ENCODE data around the gene CDKL5.

The CDKL5 gene

DNA sequence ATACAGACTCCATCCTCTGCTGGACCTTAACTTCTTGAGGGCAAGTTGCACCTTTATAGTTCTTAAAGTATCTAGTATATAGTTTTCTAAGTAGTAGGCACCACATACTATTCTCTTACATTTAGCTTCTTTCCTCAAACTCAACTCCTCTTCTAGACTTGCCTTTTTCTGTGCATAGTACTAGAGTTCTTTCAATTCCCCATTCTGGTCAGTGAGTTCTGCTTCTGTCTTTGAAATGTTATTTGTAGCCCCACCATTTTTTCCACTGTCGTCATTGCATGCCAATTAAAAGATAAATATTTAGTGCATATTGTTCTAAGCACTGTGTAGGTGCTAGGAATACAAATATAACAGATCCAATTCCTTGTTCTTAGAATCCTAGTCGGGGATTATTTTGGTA, 31.6 kb downstream of the CDKL5 start:
- DNase-seq (ENCODE audit: low spot score), result no peak

DNA sequence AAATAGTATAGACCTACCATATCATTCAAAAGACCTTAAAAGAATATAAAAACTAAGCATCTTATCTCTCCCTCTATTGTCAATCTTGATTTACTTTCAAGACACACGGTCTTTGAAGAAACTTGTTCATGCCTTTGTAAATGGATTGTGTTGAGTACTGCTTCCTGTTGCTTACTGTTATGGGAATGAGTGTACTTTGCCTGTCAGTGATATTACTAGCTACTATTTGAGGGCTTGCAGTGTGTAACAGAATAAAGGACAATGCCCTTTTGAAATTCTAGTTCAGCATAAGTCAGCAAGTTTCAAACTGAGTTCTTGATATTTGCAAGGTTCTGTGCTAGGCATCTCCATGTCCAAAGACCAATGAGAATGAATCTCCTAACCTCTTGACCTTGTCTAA, 36.0 kb downstream of the CDKL5 start:
- DNase-seq (ENCODE audit: low spot score), result no peak

DNA sequence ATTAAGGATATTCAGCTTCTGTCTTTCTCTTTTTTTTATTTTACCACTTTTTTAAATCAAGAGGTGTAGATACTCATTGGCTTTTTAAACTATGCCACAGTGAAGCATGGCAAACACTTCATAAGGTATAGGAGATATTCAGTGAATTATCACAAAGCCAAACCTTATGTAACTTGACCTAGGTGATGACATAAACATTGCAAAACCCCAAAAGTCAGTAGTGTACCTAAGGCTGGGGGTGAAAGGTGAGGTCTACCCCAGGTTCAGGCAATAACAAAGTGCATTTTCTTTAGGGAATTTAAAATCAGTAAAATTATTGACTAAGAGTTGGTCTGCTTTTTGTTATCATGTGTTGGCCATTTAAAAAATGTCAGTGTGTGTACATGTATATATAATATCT, 39.1 kb downstream of the CDKL5 start:
- DNase-seq (ENCODE audit: low spot score), result no peak

DNA sequence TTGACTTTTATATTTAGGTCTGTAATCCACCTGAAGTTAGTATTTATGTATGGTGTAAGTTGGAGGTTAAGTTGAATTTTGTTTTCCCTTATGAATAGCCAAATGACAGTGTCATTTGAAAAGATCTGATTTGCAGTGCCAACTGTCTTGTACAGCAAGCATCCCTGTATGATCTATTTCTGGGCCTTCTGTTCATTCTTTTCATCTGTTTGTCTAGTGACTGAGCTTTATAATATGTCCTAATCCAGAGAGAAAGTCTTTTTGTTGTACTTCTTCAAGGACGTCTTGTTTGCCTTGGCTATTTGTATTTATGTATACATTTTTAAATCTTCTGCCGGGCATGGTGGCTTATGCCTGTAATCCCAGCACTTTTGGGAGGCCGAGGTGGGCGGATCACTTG, 39.6 kb downstream of the CDKL5 start:
- no peak for DNase-seq (ENCODE audit: low spot score)

DNA sequence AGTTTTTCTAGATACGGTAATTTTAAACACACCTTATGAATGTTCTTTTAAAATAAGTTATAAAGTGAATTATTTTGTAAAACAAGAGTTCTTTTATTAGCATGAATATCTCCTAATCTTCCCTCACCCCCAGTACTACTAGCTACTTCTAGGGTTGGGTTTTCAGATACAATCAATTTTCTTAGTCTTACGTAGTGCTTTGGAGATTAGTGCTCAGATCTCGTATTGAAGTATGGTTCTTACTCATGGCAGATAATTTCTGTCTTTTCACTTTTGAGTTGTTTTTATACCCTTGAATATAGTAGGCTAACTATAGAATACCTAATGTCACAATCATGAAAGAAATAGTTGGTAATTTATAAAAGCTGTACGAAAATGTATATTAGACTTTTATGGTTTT, 43.2 kb downstream of the CDKL5 start:
- no peak for DNase-seq (ENCODE audit: low spot score)

DNA sequence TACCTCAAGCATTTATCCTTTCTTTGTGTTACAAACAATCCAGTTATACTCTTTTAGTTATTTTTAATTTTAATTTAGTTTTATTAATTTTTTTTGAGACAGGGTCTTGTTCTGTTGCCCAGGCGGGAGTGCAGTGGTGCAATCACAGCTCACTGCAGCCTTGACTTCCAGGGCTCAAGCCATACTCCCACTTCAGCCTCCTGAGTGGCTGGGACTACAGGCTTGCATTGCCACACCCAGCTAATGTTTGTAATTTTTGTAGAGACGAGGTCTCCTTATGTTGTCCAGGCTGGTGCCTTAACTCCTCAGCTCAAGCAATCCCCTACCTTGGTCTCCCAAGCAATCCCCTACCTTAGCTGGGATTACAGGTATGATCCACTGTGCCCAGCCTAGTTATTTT, 45.9 kb downstream of the CDKL5 start:
- no peak for DNase-seq (ENCODE audit: low spot score)

DNA sequence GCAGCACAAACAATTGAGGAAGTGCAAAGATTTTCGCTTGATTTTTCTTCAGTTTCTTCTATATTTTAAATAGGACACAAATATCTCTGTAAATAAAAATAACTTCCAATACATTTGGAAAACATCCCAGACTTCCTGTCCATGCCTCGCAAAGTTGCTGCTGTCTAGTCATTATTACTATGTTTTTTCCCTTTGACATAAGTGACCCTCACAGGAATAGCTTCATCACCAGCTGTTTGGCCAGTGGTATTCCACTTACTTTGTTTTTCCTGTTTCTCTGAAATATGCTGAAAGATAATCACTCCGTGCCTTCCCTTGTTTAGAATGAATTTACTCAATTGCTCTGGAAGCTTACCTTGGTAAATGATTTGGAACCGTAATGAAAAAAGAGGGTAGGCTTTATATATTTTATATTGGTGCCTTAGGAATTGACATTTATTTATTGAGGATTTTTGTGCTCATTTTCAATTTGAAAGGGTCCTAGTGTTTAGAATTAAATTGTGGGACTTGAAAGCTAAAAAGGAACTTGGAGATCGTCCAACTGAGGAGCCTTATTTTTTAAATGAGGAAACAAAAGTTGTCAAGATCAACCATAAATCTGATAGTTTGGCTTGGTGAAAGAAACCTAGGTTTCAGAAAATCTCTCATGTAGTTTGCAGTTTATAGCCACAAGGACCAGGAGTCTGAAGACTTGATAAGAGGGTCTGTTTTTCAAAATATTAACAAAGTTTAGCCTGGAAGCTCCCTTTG, 65.6 kb downstream of the CDKL5 start:
- no peak for DNase-seq (ENCODE audit: low spot score)

DNA sequence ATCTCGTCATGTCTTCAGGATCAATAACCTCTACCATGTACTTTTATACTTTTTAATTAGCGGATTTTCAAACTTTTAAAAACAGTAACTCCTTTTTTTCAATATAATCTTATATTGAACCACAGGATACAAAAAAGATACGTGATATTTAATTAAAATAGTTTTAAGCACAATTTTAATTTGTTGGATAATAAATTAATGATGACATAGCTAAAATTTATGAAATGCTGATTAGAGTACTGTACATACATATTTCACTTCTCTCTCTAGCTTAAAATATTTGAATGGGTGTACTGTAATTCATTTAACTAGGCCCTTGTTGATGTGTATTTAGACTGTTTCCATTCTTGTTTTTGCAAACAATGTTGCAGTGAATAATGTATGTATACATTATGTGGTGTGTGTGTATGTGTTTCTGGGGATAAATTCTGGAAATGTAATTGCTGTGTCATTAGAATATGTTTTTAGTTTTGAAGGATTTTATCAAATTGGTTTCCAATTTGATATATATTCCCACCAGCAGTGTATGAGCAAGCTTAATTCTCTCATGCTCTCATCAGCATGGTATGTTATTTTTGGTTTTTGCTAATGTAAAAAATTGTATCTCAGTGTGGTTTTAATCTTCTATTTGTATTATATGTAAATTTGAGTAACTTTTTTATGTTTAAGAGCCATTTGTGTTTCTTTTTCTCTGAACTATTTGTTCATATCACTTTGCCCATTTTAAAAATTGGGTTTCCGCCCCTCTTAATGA, 66.4 kb downstream of the CDKL5 start:
- DNase-seq (ENCODE audit: low spot score), result no peak

DNA sequence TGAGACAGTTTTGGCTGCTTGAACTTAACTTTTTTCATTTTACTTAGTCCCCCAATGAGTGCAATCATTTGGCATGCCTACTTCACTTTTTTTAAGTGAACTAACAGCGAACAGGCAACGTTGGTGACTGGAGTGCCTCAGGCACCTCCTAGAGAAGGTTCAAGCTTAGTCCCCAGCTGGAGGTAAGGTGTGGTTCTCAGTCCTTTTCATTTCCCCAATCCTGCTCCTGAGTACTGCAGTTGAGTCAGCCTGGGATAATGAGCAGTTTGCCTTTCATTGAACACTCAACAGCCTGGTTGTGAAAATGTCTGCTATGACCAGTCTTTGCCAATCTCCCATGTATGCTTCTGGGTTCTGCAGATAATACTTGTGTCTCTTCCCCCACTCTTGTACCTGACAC, 109.5 kb downstream of the CDKL5 start:
- no peak for DNase-seq (ENCODE audit: low spot score)

DNA sequence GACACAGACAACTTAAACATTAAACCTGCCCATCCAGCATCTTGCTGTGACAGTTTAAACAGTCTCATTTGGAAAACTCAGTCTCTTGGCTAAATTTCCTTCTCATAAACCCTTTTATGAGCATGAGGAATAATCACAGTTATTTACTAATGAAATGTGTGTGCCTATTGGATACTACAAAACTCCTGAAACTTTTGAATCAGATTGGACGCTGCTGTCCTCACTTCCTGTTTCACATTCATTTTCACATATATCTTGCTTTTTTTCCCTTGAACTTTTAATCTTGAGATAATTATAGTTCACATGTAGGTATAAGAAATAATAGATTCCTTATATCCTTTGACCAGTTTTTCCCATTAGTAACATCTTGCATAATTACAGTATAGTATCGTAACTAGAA, 111.7 kb downstream of the CDKL5 start:
- DNase-seq (ENCODE audit: low spot score), result no peak

DNA sequence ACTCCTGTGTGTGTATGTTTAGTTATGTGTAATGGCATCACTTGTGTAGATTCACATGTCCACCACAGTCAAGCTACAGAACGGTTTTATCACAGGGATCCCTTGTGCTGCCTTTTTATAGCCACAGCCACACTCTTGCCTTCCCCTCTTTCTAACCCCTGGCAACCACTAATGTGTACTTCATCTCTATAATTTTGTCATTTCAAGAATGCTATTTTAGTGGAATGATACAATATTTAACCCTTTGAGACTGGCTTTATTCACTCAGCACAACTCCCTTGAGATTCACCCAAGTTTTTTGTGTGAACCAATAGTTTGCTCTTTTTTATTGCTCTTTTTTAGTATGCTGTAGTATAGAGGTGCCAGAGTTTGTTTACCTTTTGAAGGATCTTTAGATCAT, 112.1 kb downstream of the CDKL5 start:
- DNase-seq (ENCODE audit: low spot score), result no peak

DNA sequence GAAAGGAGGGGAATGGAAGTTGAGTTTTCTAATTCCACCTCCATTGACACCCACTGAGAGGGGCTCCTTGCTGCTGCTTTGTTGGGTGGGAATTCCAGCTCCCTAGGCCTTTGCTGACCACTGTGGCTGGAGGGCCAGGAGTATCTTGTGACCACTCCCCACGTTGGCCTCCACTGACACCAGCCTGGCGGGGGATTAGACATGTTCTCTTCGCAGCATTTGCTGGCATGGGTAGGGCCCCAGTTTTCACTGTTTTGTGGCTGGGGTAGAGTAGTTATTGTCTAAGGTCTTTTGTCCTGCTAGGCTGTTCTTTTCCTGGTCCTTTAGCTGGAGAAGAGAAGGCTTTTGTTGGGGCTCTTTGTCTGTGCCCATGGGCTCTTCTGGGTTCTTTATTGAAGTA, 116.7 kb downstream of the CDKL5 start:
- no peak for DNase-seq (ENCODE audit: low spot score)

DNA sequence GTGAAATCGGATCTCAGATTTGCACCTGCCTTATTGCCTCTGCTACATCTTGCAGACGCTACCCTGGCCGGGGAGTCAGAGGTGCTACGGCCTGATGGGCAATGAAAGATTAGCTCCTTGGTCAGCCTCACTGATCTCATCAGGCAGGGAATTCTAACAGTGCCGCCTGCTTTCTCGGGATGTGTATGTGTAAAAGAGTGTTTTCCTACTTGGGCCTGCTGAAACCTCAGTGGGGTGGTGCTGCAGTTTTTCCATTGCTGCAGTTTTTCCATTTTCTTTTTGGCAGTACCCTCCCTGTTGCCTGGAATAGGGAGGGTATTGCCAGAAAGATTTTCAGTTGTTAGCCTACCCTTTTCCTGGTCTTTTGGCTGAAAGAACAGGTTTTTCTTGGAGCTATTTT, 117.5 kb downstream of the CDKL5 start:
- DNase-seq (ENCODE audit: low spot score), result no peak

DNA sequence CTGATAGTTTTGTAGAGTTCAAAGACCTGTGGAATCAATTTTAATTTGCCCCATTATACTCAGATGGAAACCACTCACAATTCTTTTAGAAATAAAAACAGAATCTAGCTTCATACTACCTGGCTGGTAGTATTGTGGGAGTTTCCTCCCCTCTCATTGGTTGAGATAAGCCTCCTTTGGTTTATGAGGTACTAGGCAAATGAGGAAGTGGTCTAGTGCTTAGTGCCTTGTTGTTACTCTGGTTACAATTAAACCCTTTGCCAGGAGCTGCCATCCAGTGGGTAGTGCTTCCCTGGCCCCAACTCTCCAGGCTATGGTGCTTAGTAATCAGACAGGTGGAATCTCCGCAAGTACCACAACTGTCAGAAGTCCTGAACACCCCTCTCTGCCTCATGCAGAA, 118.3 kb downstream of the CDKL5 start:
- no peak for DNase-seq (ENCODE audit: low spot score)

DNA sequence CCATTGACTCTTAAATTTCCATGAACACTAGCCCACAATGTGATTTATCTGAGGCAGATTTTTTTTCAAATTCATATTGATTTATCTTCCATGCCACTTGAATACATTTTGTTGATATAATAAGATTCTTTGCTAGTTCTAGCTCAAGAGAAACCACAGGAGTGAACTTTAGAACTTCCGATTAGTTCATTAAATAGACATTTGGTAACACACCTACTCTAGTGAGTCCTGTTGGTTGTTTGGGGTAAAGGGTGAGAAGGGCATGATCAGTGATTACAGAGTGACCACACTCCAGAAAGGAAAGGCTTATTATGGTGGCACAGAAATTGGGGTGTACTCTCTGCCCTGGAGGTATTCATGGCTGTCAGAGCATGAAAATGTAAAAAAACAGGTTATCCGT, 120.4 kb downstream of the CDKL5 start:
- DNase-seq (ENCODE audit: low spot score), result no peak

DNA sequence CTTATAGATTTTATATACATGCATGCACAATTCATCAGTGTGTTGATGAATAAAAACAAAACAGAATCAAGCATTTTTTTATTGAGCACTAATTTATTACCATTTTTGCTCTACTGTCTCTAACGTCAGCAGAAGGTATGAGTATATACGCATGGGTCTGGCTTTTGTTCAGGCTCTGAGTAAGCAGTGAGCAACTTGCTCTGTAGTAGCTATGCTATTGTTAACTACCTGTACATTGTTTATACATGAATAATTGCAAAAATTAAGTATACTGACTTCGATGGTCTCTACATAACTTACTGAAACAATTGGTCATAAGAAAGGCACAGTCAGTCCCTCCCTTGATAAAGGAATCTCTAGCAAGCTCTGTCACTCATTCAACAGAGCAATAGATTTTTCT, 123.6 kb downstream of the CDKL5 start:
- DNase-seq (ENCODE audit: low spot score), result no peak

DNA sequence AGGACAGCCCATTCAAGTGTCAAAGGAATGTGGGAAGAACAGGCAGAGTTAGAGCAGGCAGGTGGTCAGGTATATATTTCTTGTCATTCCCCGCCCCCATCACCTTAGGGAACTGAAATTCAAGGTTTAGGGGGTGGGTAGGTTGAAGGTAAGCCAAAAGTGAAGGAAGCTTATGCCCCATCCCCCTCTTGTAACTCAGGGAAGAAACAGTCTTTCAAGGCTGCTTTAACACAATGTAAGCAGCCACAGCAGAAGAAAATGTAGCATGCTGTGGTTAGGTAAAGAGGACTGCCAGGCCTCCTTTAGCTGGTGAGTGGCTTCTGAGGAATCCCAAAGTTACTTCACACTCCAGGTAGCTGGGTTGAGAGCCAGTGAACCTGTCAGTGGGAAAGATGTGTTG, 124.2 kb downstream of the CDKL5 start:
- DNase-seq (ENCODE audit: low spot score), result no peak

DNA sequence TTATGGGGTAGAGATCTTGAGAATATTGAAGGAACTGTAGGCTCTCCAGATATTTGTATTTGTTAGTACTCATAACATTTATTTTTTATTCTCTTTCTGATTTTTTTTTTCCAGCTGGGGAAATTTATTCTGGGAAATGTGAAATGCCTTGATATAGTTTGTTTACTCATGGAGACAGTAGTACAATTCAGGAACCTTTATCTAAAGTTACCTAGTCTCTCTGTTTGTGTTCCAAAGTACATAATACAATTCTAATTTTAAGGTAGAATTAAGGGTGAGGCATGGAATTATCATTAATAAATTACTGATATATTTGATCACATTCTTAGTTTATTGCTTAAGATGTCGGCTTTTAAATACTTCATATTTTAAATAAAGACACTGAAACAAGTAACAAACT, 132.5 kb downstream of the CDKL5 start:
- DNase-seq (ENCODE audit: low spot score), result no peak

DNA sequence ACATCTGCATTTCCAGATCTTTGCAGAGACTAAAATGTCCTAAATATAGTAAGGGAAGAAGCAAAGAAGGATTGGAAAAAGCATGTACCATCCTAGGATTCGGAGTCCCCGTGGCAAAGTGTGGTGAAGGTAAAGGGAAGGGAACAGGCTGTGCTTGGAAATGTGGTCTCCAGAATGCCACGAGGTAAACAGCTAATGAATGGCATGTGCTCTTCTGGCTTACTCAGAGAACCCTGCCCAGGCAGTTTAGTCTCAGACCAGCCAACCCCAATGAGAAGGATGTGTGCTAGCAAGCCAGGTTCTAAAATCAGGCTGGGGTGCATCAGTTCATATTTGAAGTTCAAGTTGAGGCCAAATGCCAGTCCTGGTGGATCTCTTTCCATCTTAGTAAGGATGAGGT, 133.4 kb downstream of the CDKL5 start:
- DNase-seq (ENCODE audit: low spot score), result no peak

DNA sequence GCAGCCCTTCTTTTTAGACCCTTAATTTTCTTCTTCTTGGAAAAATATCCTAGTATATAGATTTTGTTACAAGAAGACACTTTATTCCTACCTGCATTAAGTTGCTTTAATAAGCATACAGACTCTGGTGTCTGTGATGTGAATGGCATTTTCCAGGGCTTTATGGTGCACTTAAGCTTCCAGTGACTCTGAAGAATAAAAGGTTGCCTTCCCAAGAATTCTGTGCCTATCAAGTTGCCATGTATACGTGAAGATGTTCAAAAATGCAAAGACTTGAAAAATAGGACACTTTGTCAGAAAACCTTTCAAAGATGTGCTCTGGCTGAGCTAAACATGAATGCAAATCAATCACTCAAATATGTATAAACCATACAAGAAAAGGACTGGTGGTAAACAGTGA, 135.6 kb downstream of the CDKL5 start:
- no peak for DNase-seq (ENCODE audit: low spot score)

DNA sequence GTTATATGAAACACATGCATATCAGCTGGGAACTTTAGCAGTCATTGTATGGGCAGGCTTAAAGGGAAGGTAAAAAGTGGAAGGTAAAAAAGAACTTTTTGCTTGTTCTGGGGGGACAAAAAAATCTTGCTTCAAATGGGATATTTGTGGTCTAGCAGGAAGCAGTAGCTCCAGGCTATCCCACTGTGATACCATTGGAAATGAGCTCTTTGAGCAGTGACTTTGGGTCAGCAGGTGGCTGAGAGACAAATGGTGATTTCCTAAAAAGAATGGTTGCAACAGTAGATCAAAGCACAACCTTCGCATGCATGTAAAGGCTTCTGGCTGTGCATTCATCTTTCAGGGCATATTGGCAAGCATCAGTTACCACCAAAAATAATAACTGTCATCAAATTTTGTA, 140.3 kb downstream of the CDKL5 start:
- DNase-seq (ENCODE audit: low spot score), result no peak

DNA sequence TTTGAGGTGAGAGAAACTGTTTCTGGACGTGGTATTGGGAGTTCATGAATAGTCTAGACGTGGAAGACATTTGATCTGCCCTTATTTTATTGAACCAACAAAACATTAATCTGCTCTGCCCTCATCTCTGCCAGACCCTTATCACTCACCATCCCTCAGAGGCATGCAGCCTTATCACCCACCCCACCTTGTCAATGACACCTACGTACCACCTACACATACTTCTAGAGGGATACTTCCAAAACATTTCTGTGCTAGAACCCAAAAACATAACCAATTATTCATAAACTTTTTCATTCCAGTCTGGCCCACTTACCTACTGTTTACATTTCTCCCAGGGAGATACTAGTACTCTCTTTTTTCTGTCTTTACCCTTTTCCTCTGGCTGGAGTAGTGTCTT, 141.3 kb downstream of the CDKL5 start:
- DNase-seq (ENCODE audit: low spot score), result no peak

DNA sequence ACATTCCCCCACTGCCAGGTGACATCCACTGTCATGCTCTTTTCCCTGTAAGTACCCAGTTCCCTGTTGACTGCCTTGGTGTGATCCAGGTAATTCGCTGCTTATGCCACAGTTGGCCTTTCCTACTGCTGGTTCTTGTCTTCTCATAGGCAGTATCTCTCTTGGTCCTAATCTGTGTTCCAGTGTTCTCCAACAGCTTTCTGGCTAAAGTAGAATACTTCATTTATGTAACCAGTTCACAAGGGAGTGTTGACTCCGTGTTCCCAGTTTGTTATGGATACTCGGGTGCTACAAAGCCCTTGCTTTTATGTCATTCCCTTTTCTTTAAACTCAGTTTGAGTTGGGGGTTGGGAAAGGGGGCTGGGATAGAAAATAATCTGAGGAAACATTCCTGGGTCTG, 148.1 kb downstream of the CDKL5 start:
- DNase-seq (ENCODE audit: low spot score), result no peak

DNA sequence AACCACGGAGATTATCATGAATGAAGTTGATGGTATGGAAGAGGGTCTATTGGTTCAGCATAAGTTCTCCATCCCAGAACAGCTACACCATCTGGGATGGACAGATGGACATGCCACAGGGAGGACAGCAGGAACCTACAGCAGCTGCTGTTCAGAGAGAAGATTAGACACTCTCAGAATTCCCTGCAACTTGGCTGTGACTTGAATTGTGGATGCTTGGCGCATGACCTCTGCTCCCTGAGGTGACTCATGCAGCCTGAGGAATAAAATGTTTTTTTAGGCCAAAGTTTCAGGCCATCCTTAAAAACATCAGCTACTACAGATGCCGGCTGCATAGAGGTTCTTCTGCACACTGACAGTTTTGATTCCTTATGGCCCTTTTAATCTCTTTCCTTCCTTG, 149.2 kb downstream of the CDKL5 start:
- no peak for DNase-seq (ENCODE audit: low spot score)

All from CD4-positive, alpha-beta T cell treated with Interleukin-6 at 100 ng/mL for 8 hours (primary cell).